HepG2 (cell line): ENCODE measurements around the gene ZDHHC7. TPM values are rescaled to one million over a fixed set of nuclear protein-coding genes. Genes with fewer than 3 reads are reported as not detected.

Experiments used
- BRD4 ChIP-seq: sonication (generic); formaldehyde crosslinking; IDR thresholded peaks from 2 replicates; pipeline ENCODE4 v1.4.0; 2020; ENCODE audit warnings: missing genetic modification reagents
- GABPB1 ChIP-seq: IDR thresholded peaks from 2 replicates; pipeline ENCODE4 v1.6.1; 2016; ENCODE audit warnings: mild to moderate bottlenecking, missing genetic modification reagents, moderate library complexity, missing compliant biosample characterization
- RBM22 ChIP-seq: fragments of 200-400 bp; formaldehyde crosslinking; optimal IDR thresholded peaks from 2 replicates; pipeline ENCODE3; 2017; ENCODE audit warnings: mild to moderate bottlenecking, low read length, moderate library complexity
- SP1 ChIP-seq, 2 experiments: fragments of 450-650 bp in 1 of 2; sonication (generic) in 1 of 2; formaldehyde crosslinking in 1 of 2; IDR thresholded peaks; 2 replicates each; pipeline versions ENCODE4 v1.4.0 to v1.6.1; 2016 to 2020; ENCODE audit warnings: missing genetic modification reagents in 1 of 2
- TRIM24 ChIP-seq: sonication (generic); formaldehyde crosslinking; IDR thresholded peaks from 2 replicates; pipeline ENCODE4 v1.8.0; 2022; ENCODE audit warnings: mild to moderate bottlenecking, missing genetic modification reagents
- XBP1 ChIP-seq: sonication (generic); formaldehyde crosslinking; IDR thresholded peaks from 2 replicates; pipeline ENCODE4 v1.5.0; 2020; ENCODE audit warnings: missing genetic modification reagents
- ZNF24 ChIP-seq: fragments of 450-650 bp; IDR thresholded peaks from 2 replicates; pipeline ENCODE4 v1.6.1; 2017; ENCODE audit warnings: antibody characterized with exemption, mild to moderate bottlenecking
- ZNF263 ChIP-seq: sonication (generic); formaldehyde crosslinking; IDR thresholded peaks from 2 replicates; pipeline ENCODE4 v1.4.0; 2020; ENCODE audit warnings: missing genetic modification reagents
- ZNF350 ChIP-seq: sonication (generic); formaldehyde crosslinking; IDR thresholded peaks from 2 replicates; pipeline ENCODE4 v1.4.0; 2020; ENCODE audit warnings: mild to moderate bottlenecking, low read depth, missing genetic modification reagents, borderline replicate concordance
- polyA plus RNA-seq, 8 experiments: library from polyadenylated mRNA; depleted of rRNA in 3 of 8; stranded (reverse) in 7 of 8; unstranded in 1 of 8; fragments of >200 nt; fragmentation: Illumina TruSeq in 4 of 8; extraction: Trizol in 4 of 8; gene quantifications; 2 replicates each; pipeline versions ENCODE4 v1.2.1 to v1.2.3, GENCODE V29; 2011 to 2016; ENCODE audit warnings: low read depth in 4 of 8, missing spikeins in 1 of 8, mixed read lengths in 1 of 8; ENCODE audit not compliant: insufficient read depth in 1 of 8
- total RNA-seq, 5 experiments: library from RNA; depleted of rRNA; stranded (reverse); fragments of >200 nt; fragmentation: Illumina TruSeq; extraction: Trizol; gene quantifications; 2 replicates each; pipeline ENCODE4 v1.2.3, GENCODE V29; 2016; ENCODE audit warnings: low read depth in 1 of 5
- TF ChIP-seq, protein P1 (sequence below), 2 experiments: IDR thresholded peaks; 2 replicates each; pipeline ENCODE4 v1.6.1; 2011 to 2012; ENCODE audit warnings: low read length in 2 of 2, borderline replicate concordance in 1 of 2, low read depth in 1 of 2, mild to moderate bottlenecking in 1 of 2, moderate library complexity in 1 of 2

The ZDHHC7 gene
- total and polyA plus RNA-seq, 2 of the 13 experiments (the other 11 are each of a cell fraction or from before 2014, with no cell fraction given): 46.8 to 67.6 TPM

DNA sequence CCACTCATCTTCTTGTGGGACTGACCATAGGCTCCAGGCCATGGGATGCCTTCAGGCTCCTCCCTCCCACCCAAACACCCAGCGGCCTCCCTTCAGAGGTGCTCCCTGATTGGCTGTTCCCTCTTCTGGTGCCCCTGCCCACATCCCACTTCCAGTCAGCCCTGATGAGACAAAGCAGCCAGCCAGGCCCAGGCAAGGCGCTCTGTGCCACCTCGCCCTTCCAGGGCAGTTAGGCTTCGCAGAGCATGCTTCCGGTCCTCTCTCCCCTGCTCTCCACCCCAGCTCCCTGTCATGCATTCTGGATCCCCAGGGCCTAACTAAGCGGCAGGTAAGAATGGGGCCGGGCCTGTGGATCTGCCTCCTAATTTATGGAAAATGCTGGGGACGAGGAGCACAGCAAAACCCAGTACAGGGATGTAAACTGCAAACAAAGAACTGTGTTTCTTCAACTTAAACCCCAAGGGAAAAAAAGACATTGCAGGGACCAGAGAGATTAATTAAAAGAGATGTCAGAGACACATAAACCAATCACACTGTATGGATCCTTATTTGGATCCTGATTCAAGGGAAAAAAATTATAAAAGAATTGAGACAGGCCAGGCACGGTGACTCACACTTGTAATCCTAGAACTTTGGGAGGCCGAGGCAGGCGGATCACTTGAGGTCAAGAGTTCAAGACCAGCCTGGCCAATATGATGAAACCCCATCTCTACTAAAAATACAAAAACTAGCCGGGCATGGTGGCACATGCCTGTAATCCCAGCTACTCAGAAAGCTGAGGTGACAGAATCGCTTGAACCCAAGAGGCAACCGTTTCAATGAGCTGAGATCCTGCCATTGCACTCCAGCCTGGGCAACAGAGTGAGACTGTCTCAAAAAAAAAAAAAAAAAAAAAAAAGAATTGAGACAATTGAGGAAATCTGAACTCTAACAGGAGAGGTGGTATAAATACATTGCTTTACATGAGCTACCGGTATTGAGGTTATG, 26.0 kb downstream of the ZDHHC7 start (continued):
- TF ChIP-seq ZNF350 (CRISPR knock-in tag): no peak
- TF ChIP-seq GABPB1 (CRISPR knock-in tag): no peak
- peak; percentile 43 for TF ChIP-seq RBM22
- TF ChIP-seq ZNF263 (CRISPR knock-in tag): peak; percentile 32; the same call in 1 of the 2 replicates
- TF ChIP-seq BRD4 (CRISPR knock-in tag): no peak
- no peak for TF ChIP-seq TRIM24 (CRISPR knock-in tag)
- TF ChIP-seq, protein P1, sequence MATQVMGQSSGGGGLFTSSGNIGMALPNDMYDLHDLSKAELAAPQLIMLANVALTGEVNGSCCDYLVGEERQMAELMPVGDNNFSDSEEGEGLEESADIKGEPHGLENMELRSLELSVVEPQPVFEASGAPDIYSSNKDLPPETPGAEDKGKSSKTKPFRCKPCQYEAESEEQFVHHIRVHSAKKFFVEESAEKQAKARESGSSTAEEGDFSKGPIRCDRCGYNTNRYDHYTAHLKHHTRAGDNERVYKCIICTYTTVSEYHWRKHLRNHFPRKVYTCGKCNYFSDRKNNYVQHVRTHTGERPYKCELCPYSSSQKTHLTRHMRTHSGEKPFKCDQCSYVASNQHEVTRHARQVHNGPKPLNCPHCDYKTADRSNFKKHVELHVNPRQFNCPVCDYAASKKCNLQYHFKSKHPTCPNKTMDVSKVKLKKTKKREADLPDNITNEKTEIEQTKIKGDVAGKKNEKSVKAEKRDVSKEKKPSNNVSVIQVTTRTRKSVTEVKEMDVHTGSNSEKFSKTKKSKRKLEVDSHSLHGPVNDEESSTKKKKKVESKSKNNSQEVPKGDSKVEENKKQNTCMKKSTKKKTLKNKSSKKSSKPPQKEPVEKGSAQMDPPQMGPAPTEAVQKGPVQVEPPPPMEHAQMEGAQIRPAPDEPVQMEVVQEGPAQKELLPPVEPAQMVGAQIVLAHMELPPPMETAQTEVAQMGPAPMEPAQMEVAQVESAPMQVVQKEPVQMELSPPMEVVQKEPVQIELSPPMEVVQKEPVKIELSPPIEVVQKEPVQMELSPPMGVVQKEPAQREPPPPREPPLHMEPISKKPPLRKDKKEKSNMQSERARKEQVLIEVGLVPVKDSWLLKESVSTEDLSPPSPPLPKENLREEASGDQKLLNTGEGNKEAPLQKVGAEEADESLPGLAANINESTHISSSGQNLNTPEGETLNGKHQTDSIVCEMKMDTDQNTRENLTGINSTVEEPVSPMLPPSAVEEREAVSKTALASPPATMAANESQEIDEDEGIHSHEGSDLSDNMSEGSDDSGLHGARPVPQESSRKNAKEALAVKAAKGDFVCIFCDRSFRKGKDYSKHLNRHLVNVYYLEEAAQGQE (IDR thresholded peaks at IDR 0.05; ENCODE audit: borderline replicate concordance in 1 of 2, low read depth in 1 of 2, low read length in 2 of 2): no peak
- TF ChIP-seq XBP1 (CRISPR knock-in tag): no peak
- no peak for TF ChIP-seq ZNF24
- TF ChIP-seq SP1 (IDR thresholded peaks at IDR 0.05): no peak
- TF ChIP-seq SP1 (CRISPR knock-in tag; IDR thresholded peaks at IDR 0.05): no peak
